ENCODE measurements around the gene IYD. TPM values are rescaled to one million over a fixed set of nuclear protein-coding genes. Genes with fewer than 3 reads are reported as not detected.

IYD gene
- total and polyA plus RNA-seq, 9 of the 15 experiments (the other 6 are each of a cell fraction or from before 2014, with no cell fraction given), result not detected

DNA sequence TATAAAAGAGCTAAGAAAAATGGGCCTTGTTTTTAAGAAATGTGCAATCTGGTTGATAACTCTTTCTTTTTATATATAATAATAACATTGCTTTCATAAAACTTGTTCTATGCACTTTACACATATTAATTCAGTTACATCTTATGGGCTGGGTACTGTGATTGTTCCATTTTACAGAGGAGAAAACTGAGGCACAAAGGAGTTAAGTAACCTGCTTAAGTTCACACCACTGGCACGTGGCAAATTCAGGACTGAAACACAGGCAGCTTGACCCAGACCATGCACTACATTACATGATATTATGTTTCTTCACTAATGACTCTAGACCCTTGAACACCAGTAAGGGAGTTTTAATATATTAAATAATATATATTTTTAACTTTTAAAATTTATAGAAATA is 15.4 kb upstream of the IYD start (continued):
- TF ChIP-seq FIP1L1 (IDR thresholded peaks at IDR 0.05; ENCODE audit: low read depth, low read length, poor library complexity, severe bottlenecking) (no peak), TAF7 (tag; IDR thresholded peaks at IDR 0.05) (no peak), ZSCAN32 (CRISPR knock-in tag; IDR thresholded peaks at IDR 0.05) (no peak), HMGN3 (IDR thresholded peaks at IDR 0.05; ENCODE audit: borderline replicate concordance, extremely low read depth, insufficient read length, low read depth, low read length) (no peak), NCOA4 (IDR thresholded peaks at IDR 0.05; ENCODE audit: partially characterized antibody) (no peak)
- TF ChIP-seq, protein P1, sequence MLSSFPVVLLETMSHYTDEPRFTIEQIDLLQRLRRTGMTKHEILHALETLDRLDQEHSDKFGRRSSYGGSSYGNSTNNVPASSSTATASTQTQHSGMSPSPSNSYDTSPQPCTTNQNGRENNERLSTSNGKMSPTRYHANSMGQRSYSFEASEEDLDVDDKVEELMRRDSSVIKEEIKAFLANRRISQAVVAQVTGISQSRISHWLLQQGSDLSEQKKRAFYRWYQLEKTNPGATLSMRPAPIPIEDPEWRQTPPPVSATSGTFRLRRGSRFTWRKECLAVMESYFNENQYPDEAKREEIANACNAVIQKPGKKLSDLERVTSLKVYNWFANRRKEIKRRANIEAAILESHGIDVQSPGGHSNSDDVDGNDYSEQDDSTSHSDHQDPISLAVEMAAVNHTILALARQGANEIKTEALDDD (IDR thresholded peaks at IDR 0.05), result no peak
- TF ChIP-seq, protein P2, sequence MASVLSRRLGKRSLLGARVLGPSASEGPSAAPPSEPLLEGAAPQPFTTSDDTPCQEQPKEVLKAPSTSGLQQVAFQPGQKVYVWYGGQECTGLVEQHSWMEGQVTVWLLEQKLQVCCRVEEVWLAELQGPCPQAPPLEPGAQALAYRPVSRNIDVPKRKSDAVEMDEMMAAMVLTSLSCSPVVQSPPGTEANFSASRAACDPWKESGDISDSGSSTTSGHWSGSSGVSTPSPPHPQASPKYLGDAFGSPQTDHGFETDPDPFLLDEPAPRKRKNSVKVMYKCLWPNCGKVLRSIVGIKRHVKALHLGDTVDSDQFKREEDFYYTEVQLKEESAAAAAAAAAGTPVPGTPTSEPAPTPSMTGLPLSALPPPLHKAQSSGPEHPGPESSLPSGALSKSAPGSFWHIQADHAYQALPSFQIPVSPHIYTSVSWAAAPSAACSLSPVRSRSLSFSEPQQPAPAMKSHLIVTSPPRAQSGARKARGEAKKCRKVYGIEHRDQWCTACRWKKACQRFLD (CRISPR knock-in tag; IDR thresholded peaks at IDR 0.05), result no peak

All from K562 (cell line).